Measurements from ENCODE around the gene TMEM135. TPM values are rescaled to one million over a fixed set of nuclear protein-coding genes. Genes with fewer than 3 reads are reported as not detected.

Gene TMEM135
- total RNA-seq, 1 donor from 2014 or later = 24.7 TPM

DNA sequence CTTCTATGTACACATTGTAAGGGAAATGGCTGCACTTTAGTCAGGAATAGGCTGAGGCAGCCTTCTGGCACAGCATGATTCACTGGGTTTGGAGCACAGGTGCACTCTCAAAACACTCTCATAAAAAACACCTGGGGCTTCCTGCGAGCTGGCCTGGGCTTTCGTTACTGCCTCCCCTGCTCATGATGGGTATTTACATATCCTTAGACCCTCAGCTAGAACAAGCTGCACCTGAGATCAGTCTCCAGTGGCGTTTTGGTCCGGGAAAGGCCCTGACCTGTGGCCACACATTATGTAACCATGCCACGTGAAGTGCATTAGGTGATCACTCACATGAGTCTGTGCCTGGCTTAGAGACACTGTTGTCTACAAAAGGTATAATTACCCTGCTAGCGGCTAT is 321.7 kb downstream of the TMEM135 start:
- no peak for DNase-seq (ENCODE audit: extremely low spot score, unreplicated experiment)
- no peaks in the 10 kb centered on the region for H3K9me3 Mint-ChIP-seq (ENCODE audit: unreplicated experiment)
- H3K27ac Mint-ChIP-seq (ENCODE audit: unreplicated experiment) = no peak overlapping the region
- peaks cover 2% of the 10 kb centered on the region for H3K4me1 Mint-ChIP-seq (ENCODE audit: unreplicated experiment)
- no peak overlapping the region for H3K4me3 Mint-ChIP-seq (ENCODE audit: unreplicated experiment)
- H3K27me3 Mint-ChIP-seq (ENCODE audit: unreplicated experiment) = peaks cover under 1% of the 10 kb centered on the region
- TF ChIP-seq CTCF (IDR thresholded peaks at IDR 0.05) = no peak
- no peaks in the 10 kb centered on the region for H3K36me3 Mint-ChIP-seq (ENCODE audit: unreplicated experiment)

DNA sequence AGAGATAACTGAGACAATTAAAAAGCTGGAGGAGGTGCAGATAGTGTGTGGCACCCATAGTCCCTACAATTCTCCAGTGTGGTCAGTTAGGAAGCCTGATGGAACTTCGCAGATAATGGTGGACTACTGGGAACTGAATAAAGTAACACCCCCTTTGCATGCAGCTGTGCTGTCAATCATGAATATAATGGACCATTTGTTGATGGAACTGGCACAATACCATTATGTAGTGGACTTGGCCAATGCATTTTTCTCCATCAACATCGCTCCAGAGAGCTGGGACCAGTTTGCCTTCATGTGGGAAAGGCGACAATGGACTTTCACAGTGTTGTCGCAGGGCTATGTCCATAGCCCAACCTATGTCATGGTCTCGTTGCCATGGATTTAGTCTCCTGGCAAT is 324.2 kb downstream of the TMEM135 start:
- no peak for DNase-seq (ENCODE audit: extremely low spot score, unreplicated experiment)
- no peaks in the 10 kb centered on the region for H3K4me1 Mint-ChIP-seq (ENCODE audit: unreplicated experiment)
- H3K27me3 Mint-ChIP-seq (ENCODE audit: unreplicated experiment) = peaks cover 2% of the 10 kb centered on the region
- TF ChIP-seq CTCF (IDR thresholded peaks at IDR 0.05) = no peak
- no peak overlapping the region for H3K4me3 Mint-ChIP-seq (ENCODE audit: unreplicated experiment)
- no peak overlapping the region for H3K27ac Mint-ChIP-seq (ENCODE audit: unreplicated experiment)
- H3K9me3 Mint-ChIP-seq (ENCODE audit: unreplicated experiment) = no peaks in the 10 kb centered on the region
- H3K36me3 Mint-ChIP-seq (ENCODE audit: unreplicated experiment) = no peaks in the 10 kb centered on the region

- no peaks in the 10 kb centered on the region for H3K9me3 Mint-ChIP-seq (ENCODE audit: unreplicated experiment)
- DNase-seq (ENCODE audit: extremely low spot score, unreplicated experiment) = no peak
- H3K27me3 Mint-ChIP-seq (ENCODE audit: unreplicated experiment) = peaks cover 25% of the 10 kb centered on the region
- H3K36me3 Mint-ChIP-seq (ENCODE audit: unreplicated experiment) = no peaks in the 10 kb centered on the region
- H3K4me3 Mint-ChIP-seq (ENCODE audit: unreplicated experiment) = no peak overlapping the region
- TF ChIP-seq CTCF (IDR thresholded peaks at IDR 0.05) = no peak
- no peak overlapping the region for H3K27ac Mint-ChIP-seq (ENCODE audit: unreplicated experiment)
- no peaks in the 10 kb centered on the region for H3K4me1 Mint-ChIP-seq (ENCODE audit: unreplicated experiment)
Measured at GRCh38 chr11:87366346-87366745, 328.6 kb downstream of the TMEM135 start.

DNA sequence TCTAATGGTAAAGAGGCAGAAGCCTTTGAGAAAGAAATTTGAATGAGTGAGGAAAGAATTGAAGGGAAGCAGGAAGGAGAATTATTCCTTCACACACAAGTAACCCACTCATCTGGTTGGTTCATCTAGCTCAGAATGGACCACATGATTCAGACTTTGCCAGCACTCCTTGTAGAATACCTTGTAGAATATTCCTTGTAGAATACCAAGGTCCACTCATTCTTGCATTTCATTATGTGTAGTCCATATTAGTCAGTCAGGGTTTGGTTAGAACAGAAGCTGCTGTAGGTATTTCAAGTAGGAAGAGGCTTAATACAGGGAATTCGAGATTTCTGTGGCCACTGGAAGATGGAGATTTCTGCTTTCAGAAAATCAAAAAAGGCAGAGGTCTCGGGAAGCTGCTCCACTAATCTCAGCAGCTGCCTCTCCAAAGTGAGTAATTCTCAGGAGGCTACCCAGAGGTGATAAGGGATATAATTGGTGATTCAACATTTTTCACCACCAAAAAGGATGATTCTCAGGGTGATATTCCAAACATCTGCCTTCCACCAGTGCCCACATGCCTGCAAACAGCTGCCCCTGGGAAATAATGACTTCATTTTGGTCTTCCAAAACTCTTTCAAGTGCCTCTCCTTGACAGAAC is 329.1 kb downstream of the TMEM135 start:
- Mint-ChIP-seq H3K27me3 (ENCODE audit: unreplicated experiment) (peaks cover 25% of the 10 kb centered on the region), H3K9me3 (ENCODE audit: unreplicated experiment) (no peaks in the 10 kb centered on the region), H3K27ac (ENCODE audit: unreplicated experiment) (no peak overlapping the region), H3K36me3 (ENCODE audit: unreplicated experiment) (no peaks in the 10 kb centered on the region), H3K4me1 (ENCODE audit: unreplicated experiment) (no peaks in the 10 kb centered on the region), H3K4me3 (ENCODE audit: unreplicated experiment) (no peak overlapping the region)
- TF ChIP-seq CTCF (IDR thresholded peaks at IDR 0.05) = no peak
- DNase-seq (ENCODE audit: extremely low spot score, unreplicated experiment) = no peak

DNA sequence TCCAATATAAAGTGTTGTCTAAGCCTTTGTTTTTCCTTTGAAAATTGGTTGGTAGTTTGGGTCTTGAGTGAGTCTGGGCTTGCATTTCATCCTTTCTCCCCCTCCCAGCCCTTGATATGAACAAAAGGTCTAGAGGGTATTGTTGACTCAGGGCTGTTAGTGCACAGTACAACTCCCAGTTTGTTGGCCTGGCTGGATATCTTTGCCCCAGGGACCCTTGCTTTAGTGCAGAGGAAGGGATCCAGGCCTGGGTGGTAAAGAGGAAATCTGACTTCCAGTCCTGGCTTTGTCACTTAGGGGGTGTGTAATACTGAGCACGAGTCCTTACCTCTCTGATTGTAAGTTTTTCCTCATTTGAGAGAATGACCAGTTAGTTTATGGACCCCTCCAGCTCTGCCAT is 330.4 kb downstream of the TMEM135 start:
- TF ChIP-seq CTCF (IDR thresholded peaks at IDR 0.05) = no peak
- Mint-ChIP-seq H3K4me1 (ENCODE audit: unreplicated experiment) (no peaks in the 10 kb centered on the region), H3K27ac (ENCODE audit: unreplicated experiment) (no peak overlapping the region), H3K4me3 (ENCODE audit: unreplicated experiment) (no peak overlapping the region), H3K36me3 (ENCODE audit: unreplicated experiment) (no peaks in the 10 kb centered on the region), H3K27me3 (ENCODE audit: unreplicated experiment) (peaks cover 25% of the 10 kb centered on the region), H3K9me3 (ENCODE audit: unreplicated experiment) (no peaks in the 10 kb centered on the region)
- DNase-seq (ENCODE audit: extremely low spot score, unreplicated experiment) = no peak

Measured in osteocyte (in vitro differentiated cells).